Measurements from ENCODE around the gene PTPRD. TPM values are rescaled to one million over a fixed set of nuclear protein-coding genes. Genes with fewer than 3 reads are reported as not detected.

PTPRD gene
- total RNA-seq, 2 donors from 2014 or later = 97.4 to 101 TPM

- Histone ChIP-seq H3K27me3 (ENCODE audit: control insufficient read depth, insufficient read depth, low read length, poor library complexity, severe bottlenecking) (no peaks in the 10 kb centered on the region), H3K36me3 (ENCODE audit: control insufficient read depth, insufficient read depth, low read length) (no peaks in the 10 kb centered on the region), H3K9ac (ENCODE audit: extremely low read depth, low read length, poor library complexity, severe bottlenecking) (no peak overlapping the region), H3K4me1 (ENCODE audit: control insufficient read depth, insufficient read depth, low read length) (no peaks in the 10 kb centered on the region), H3K27ac (ENCODE audit: low read depth, low read length) (no peak overlapping the region), H3K9me3 (ENCODE audit: control insufficient read depth, low read length) (no peaks in the 10 kb centered on the region), H3K4me3 (ENCODE audit: low read length) (no peak overlapping the region)
- Mint-ChIP-seq H3K27ac (no peak overlapping the region), H3K27me3 (ENCODE audit: insufficient read depth) (no peaks in the 10 kb centered on the region), H3K36me3 (ENCODE audit: low read depth) (no peaks in the 10 kb centered on the region), H3K4me3 (no peak overlapping the region), H3K9me3 (no peaks in the 10 kb centered on the region), H3K4me1 (no peaks in the 10 kb centered on the region)
- no peak for TF ChIP-seq CTCF (conservative IDR thresholded peaks at IDR 0.05)
- 60 to 96% methylated on average over 1 to 6 of the region's 6 CpGs for WGBS, 2 experiments (ENCODE audit: insufficient coverage in 1 of 2, insufficient read length in 1 of 2)
- DNase-seq = no peak
Measured at GRCh38 chr9:9973062-9973461, 639.7 kb downstream of the PTPRD start.

GRCh38 chr9:9970514-9970913 lies 642.3 kb downstream of the PTPRD start:
- Histone ChIP-seq H3K4me1 (ENCODE audit: control insufficient read depth, insufficient read depth, low read length) (no peaks in the 10 kb centered on the region), H3K27me3 (ENCODE audit: control insufficient read depth, insufficient read depth, low read length, poor library complexity, severe bottlenecking) (no peaks in the 10 kb centered on the region), H3K9ac (ENCODE audit: extremely low read depth, low read length, poor library complexity, severe bottlenecking) (no peak overlapping the region), H3K27ac (ENCODE audit: low read depth, low read length) (no peak overlapping the region), H3K36me3 (ENCODE audit: control insufficient read depth, insufficient read depth, low read length) (no peaks in the 10 kb centered on the region), H3K9me3 (ENCODE audit: control insufficient read depth, low read length) (no peaks in the 10 kb centered on the region), H3K4me3 (ENCODE audit: low read length) (no peak overlapping the region)
- H3K4me3 Mint-ChIP-seq = no peak overlapping the region
- no peaks in the 10 kb centered on the region for H3K27me3 Mint-ChIP-seq (ENCODE audit: insufficient read depth)
- TF ChIP-seq CTCF (conservative IDR thresholded peaks at IDR 0.05) = no peak
- WGBS, 2 experiments (ENCODE audit: insufficient coverage in 1 of 2, insufficient read length in 1 of 2) = 70 to 93% methylated on average over 4 to 5 of the region's 5 CpGs
- H3K4me1 Mint-ChIP-seq = no peaks in the 10 kb centered on the region
- DNase-seq = no peak
- H3K27ac Mint-ChIP-seq = no peak overlapping the region
- H3K9me3 Mint-ChIP-seq = no peaks in the 10 kb centered on the region
- no peaks in the 10 kb centered on the region for H3K36me3 Mint-ChIP-seq (ENCODE audit: low read depth)

- WGBS, 2 experiments (ENCODE audit: insufficient coverage in 1 of 2, insufficient read length in 1 of 2) = 84 to 87% methylated on average over 3 of the region's 3 CpGs
Measured at GRCh38 chr9:9963841-9964240, 649.0 kb downstream of the PTPRD start.

More at GRCh38 chr9:9963841-9964240, 649.0 kb downstream of the PTPRD start:
- no peaks in the 10 kb centered on the region for H3K9me3 ChIP-seq (ENCODE audit: control insufficient read depth, low read length)
- peaks cover 3% of the 10 kb centered on the region for H3K27me3 Mint-ChIP-seq (ENCODE audit: insufficient read depth)
- H3K9me3 Mint-ChIP-seq = no peaks in the 10 kb centered on the region
- no peak overlapping the region for H3K27ac ChIP-seq (ENCODE audit: low read depth, low read length)
- no peak overlapping the region for H3K4me3 Mint-ChIP-seq
- no peak overlapping the region for H3K9ac ChIP-seq (ENCODE audit: extremely low read depth, low read length, poor library complexity, severe bottlenecking)
- H3K36me3 Mint-ChIP-seq (ENCODE audit: low read depth) = no peaks in the 10 kb centered on the region
- no peak for TF ChIP-seq CTCF (conservative IDR thresholded peaks at IDR 0.05)
- no peaks in the 10 kb centered on the region for H3K27me3 ChIP-seq (ENCODE audit: control insufficient read depth, insufficient read depth, low read length, poor library complexity, severe bottlenecking)
- no peak overlapping the region for H3K4me3 ChIP-seq (ENCODE audit: low read length)
- no peaks in the 10 kb centered on the region for H3K36me3 ChIP-seq (ENCODE audit: control insufficient read depth, insufficient read depth, low read length)
- H3K4me1 Mint-ChIP-seq = peaks cover 5% of the 10 kb centered on the region
- H3K27ac Mint-ChIP-seq = no peak overlapping the region
- no peaks in the 10 kb centered on the region for H3K4me1 ChIP-seq (ENCODE audit: control insufficient read depth, insufficient read depth, low read length)
- no peak for DNase-seq

Measured in endodermal cell (in vitro differentiated cells).